Right ventricle myocardium superior (tissue), 1 donor: ENCODE results near the gene LRRC70. TPM values are rescaled to one million over a fixed set of nuclear protein-coding genes. Genes with fewer than 3 reads are reported as not detected.
"Not testable (repeated sequence)": the region's sequence is repeated elsewhere in the genome, so short reads cannot be mapped to it uniquely, and the experiment has no call there.

ENCODE experiments used
- ATAC-seq: fragments of 200-7000 bp; cut with Tn5 transposase; one replicate; pipeline ENCODE4 v1.9.1; 2020; ENCODE audit warnings: mild to moderate bottlenecking; ENCODE audit not compliant: poor library complexity
- DNase-seq: peaks from one replicate; pipeline ENCODE4 v3.0.0-alpha.2; 2020
- intact Hi-C: fragments of 100-400 bp; cut with DNase I; formaldehyde crosslinking; loops from one replicate; pipeline ENCODE4 v1.11.2; 2022
- long read RNA-seq: library from polyadenylated mRNA; unstranded; transcript quantifications from one replicate; pipeline ENCODE4 v2.0.0, GENCODE V29; 2021
- total RNA-seq: library from RNA; stranded (reverse); fragmentation: NEBNext Ultra II Directional; extraction: Animal tissue kit (Norgen Biotek cat#: 25700); gene quantifications from one replicate; pipeline ENCODE4 v1.2.1, GENCODE V29; 2021
- donor health status: DM: no; HTN: yes; CAD: no; lungs with severe emphysema.

LRRC70 gene, protein sequence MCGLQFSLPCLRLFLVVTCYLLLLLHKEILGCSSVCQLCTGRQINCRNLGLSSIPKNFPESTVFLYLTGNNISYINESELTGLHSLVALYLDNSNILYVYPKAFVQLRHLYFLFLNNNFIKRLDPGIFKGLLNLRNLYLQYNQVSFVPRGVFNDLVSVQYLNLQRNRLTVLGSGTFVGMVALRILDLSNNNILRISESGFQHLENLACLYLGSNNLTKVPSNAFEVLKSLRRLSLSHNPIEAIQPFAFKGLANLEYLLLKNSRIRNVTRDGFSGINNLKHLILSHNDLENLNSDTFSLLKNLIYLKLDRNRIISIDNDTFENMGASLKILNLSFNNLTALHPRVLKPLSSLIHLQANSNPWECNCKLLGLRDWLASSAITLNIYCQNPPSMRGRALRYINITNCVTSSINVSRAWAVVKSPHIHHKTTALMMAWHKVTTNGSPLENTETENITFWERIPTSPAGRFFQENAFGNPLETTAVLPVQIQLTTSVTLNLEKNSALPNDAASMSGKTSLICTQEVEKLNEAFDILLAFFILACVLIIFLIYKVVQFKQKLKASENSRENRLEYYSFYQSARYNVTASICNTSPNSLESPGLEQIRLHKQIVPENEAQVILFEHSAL
- 1.2 TPM for total RNA-seq
- long read RNA-seq, partial matches to known transcripts = 0 of 1 reads
- long read RNA-seq, other reads (novel, unspliced or antisense) = 0 of 1 reads

DNA sequence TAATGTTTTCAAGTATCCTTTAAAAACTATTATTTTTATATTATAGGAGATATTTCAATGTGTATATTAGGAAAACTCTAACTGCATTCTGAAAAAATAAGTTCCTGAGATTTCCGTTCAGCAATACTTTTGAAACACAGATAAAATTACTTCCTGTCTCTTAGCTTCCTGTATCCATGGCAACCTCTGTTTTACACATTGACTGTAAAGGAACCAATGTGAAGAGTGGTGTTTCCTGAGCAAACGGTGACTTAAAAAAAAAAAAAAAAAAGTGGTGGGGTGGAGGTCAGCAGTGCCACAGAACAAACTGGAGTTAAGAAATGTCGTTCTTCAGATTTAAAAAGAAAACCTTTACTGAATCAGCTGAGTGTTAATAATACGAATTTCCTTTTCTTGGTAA, at the start of gene LRRC70:
TSS of gene LRRC70 (plus strand) at position 280 of the 400 bp plus-strand sequence. CDS start 620 bp downstream, outside the sequence.
- ATAC-seq (no peak), DNase-seq (no peak)
- intact Hi-C loops = no loop called here

DNA sequence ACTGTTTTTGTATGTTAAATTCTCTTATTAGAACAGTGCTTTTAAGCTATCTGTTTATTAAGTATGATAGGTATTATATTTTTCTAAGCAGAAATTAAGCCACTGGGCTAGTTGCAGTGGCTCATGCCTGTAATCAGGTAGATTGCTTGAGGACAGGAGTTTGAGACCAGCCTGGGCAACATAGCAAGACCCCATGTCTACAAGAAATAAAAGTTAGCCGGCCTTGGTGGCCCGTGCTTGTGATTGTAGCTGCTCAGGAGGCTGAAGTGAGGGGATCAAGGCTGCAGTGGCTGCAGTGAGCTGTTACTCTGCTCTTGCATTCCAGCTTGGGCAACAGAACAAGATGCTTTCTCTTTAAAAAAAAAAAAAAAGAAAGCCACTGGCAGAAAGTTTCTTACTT, 45.0 kb upstream of the LRRC70 start:
- intact Hi-C loops = no loop called here
- no peak for DNase-seq
- no peak for ATAC-seq

DNA sequence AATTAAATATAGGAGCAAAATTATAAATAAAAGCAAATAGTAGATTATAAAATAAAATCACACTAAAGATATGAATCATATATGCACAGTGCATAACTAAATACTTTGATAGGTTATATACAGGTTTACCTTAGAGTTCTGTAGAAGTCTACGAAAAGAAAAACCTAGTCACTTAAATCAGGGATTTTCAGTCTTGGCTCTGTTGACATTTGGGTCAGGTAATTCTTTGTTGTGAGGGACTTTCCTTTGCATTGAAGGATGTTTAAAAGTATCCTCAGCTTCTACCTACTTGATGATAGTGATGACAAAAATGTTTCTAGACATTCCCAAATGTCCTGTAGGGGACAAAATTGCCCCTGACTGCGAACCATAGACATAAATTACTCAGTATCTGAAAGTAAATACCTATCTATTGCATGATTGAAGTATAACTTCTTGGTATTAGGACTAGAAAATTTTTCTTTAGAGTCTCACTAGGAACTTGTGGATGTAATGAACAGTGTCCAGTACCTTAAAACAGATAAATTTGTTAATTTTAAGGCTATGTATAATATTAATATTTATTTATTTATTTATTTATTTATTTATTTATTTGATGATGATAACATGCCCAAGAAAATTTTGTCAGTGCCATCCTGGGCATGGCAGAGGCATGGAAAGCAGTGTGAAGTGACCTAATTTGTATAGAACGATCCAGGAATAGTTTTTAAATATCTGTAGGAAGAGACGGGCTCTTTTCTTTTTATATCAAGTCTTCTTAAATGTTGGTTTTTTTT, 44.0 kb upstream of the LRRC70 start:
- ATAC-seq = no peak
- no peak for DNase-seq
- intact Hi-C loops = no loop called here

DNA sequence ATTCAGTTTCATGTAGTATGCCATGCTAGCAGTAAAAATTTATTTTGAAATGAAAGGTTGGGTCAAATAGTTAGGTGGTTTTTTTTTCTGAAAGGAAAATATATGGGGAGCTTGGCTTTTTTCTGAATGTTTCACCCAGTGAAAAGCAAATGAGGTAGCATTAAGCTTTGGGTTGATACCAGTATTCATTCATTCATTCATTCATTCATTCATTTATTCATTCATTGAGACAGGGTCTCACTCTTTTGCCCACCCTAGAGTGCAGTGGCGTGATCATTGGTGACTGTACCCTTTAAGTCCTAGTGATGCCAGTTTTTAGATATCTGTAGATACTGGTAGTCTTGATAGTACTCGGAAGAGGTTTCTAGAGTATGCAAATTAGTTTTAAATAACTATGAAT, 42.4 kb upstream of the LRRC70 start:
- no peak for ATAC-seq
- intact Hi-C loops = no loop called here
- DNase-seq = no peak

DNA sequence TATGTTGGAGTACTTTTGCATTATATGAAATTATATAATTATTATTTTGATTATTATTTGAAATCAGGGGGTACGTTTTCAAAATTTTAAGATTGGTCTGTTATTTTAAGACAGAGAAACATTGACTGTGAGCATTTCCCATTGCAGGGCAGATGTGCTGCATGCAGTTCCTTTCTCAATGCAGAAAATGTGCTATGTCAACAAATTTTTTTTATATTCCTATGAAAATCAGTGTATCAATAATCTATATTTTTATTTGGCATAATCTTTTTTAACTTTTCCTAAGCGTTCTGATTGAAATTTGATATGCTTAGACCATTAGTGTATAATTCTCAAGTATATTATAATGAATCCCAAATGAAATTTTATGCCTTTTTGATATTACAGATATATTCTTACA, 41.8 kb upstream of the LRRC70 start:
- DNase-seq (no peak), ATAC-seq (no peak)

DNA sequence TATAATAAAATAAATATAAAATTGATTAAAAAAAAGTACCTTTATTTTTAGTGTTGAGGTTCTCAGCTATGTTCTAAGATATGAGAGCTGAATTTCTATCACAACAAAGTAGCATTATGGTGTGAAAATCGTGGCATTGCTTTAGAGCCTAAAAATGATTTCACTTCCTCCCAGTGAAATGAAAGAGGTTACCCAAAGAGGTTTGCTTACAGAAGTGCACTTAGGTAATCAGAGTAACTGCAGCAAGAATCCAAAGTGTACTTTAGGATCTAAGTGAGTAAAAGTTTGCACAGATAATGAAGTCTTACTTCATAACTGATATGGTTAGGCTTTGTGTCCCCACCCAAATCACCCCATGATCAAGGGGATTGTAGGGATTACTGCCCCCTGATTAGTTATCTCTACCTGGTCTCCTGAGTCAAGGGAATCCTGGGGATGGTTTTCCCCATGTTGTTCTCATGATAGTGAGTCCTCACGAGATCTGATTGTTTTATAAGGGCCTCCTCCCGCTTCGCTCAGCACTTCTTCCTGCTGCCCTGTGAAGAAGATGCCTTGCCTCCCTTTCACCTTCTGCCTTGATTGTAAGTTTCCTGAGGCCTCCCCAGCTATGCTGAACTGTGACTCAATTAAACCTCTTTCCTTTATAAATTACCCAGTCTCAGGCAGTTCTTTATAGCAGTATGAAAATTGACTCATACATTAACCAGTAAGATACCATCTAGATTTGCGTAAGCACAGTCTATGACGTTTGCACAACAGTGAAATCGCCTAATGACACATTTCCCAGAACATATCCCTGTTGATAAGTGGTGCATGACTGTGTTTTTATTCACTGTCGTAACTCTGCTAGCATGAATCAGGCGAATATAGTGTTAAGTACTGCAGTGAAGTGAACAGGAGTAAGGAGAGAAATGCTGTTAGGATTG, 40.3 kb upstream of the LRRC70 start:
- DNase-seq (no peak), ATAC-seq (no peak)
- intact Hi-C loops = no loop called here

More for the DNA sequence above, 41.8 kb upstream of the LRRC70 start:
- intact Hi-C loops = no loop called here

DNA sequence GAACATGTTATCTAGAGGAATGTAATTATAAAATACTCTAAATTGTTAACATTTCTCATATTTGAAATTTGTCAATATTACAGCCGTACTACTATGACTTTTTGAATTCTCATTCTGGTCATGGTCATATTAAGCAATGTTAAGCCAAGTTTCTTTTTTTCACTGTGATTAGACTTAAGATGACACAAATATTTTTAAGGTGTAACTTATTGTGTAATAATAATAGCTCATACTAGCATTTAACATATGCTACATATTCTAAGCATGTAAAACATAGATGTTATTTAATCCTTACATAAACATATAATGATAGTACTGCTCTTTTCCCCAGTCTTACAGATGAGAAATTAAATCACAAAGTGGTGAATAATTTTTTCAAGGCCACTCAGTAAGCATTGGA, 35.9 kb upstream of the LRRC70 start:
- intact Hi-C loops = no loop called here
- ATAC-seq (no peak), DNase-seq (no peak)

DNA sequence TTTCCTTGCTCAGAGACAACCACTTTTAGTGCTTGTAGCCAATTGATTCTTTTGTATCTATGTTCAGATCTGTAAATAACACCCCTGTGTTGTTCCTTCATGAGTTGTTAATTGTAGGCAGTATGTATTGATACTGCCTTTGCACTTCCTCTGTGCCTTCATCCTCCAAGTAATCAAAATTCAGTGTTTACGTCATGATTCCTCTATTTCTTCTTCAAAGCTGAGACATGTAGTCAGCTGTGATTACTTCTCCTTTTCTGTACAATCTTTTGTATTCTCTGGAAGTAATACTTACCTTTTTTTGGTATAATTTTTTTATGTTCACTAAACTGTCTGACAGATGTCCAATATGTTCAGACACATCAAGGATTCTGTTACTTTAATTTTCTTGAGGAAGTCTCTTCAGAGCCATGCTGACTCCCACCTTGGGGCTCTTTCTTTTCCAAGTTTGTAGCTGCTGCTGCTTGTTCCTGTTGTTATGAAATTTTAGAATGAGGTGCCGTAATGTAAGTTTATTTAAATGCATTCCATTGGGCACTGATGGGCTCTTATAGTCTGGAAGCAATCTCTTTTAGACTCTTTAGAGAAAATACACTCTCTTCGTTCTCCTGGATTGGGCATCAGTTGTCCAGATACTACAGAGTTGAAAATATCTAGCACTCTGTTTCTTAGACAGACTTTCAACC, 30.5 kb upstream of the LRRC70 start:
- no peak for DNase-seq
- no peak for ATAC-seq
- intact Hi-C loops = no loop called here

DNA sequence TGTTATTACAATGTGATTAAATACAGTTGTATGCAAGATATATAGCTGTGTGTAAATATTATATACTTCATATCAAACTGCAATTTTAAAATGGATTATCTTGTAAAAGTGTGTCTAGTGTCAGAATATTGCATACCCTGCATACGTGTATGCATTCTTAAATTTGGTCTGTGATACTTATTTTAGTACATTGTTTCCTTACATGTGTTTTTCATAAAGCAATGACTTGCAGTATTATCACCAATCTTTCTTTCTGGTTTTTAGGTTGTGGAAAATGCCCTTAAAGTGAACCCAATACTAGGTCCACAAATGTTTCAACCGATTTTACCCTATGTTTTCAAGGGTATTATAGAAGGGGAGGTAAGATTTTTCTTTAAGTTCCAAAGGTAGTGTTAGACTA, 28.5 kb upstream of the LRRC70 start:
- no peak for ATAC-seq
- DNase-seq = no peak
- intact Hi-C loops = no loop called here

DNA sequence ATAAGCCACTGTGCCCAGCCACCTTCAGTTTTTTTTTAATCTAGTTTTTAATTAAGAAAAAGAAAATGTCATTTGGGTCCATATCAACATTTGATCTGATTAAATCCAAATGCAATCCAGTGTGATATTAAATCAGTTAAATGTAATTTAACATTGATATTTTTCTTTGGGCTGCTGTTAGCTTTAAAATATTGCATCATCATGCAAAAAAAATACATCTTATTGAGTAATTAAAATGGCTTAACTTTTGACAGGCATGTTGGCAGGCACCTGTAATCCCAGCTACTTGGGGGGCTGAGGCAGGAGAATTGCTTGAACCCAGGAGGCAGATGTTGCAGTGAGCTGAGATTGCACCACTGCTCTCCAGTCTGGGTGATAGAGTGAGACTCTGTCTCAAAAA, 22.7 kb upstream of the LRRC70 start:
- intact Hi-C loops = no loop called here
- ATAC-seq = no peak
- no peak for DNase-seq

DNA sequence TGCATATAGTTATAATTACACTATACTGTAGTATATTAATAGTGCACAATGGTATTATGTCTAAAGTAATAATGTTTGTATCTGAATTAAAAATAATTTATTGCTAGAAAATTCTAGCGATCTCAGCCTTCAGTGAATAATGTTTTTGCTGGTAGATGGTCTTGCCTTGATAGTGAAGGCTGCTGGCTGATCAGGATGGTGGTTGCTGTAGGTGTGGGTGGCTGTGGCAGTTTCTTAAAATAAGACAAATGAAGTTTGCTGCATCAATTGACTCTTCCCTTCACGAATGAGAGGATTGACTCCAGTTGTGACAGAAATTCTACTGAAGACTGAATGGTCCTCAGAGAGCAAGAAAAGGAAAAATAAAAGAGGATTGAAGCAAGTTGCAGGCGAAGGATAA, 19.7 kb upstream of the LRRC70 start:
- intact Hi-C loops = no loop called here
- DNase-seq (no peak), ATAC-seq (no peak)

DNA sequence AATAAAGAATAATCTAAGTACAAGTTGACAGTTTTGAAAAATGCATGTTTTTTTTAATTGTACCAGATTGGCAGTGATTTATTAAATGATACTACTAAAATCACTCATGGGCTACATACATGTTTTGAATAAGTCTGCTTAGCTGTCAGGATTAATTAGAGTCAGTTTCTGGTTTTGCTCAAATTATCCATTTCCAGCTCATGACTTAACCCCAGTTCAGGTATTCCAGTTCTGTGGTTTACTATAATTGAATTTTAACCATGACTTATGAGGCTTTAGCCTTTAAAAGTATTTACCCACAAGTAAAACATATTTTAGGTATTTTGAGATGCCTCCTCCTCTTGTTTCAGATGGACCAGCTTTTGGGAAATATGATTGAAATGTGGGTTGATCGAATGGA, 17.8 kb upstream of the LRRC70 start:
- intact Hi-C loops = no loop called here
- DNase-seq = no peak
- ATAC-seq = no peak

DNA sequence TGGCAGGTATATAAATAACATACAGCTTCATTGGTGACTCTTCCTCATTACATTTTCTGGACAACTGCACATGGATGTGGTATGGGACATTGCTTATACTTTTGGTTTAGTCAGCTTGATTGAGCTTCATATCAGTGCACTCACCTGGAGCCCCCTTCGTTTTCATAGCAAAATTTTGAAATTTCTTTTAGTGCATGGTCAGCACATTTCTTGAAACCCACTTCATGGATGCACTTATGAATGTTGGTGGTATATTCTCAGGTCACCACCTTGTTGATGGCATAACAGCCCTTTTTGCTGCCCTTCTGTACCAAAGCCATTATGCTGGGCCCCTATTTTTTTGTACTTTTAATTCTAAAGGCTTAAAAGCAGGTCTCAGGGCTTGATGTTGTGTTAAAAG, 16.7 kb upstream of the LRRC70 start:
- ATAC-seq (no peak), DNase-seq (no peak)
- intact Hi-C loops = no loop called here

DNA sequence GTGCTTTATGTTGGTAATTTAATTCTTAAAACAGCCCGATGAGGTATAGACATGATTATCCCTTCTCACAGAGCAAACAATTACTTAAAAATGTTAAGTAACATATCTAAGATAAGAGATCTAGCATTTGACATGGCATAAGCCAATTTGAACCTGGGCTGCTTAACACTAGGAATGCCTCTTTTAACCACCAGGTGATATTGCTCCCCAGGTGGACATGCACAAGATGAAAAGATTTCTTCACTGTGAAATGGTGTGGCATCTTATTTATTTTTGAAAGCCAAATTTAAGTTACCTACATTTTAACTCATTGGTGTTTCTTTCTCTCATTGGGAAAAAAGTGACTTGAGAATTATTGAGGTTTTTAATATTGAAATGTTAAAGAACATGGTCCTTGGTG, 15.8 kb upstream of the LRRC70 start:
- intact Hi-C loops = no loop called here
- DNase-seq (no peak), ATAC-seq (no peak)

DNA sequence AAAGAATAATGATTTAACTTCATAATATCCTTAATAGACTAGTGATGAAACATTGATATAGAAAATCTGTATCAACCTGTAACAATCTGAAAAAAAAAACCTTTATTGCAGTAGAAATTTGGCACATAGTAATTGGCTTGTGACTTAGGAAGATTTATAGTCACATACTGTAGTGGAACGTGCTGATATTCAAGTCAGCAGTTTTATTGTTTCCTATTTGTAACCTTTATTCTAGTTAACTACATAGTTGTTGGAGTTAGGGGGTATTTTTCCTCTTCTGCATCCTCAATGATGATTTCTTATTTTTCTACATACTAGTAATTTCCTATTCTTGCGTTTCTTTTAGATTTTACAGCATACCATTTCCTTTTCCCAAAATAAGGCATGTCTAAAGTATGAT, 14.5 kb upstream of the LRRC70 start:
- ATAC-seq (no peak), DNase-seq (no peak)
- intact Hi-C loops = no loop called here

DNA sequence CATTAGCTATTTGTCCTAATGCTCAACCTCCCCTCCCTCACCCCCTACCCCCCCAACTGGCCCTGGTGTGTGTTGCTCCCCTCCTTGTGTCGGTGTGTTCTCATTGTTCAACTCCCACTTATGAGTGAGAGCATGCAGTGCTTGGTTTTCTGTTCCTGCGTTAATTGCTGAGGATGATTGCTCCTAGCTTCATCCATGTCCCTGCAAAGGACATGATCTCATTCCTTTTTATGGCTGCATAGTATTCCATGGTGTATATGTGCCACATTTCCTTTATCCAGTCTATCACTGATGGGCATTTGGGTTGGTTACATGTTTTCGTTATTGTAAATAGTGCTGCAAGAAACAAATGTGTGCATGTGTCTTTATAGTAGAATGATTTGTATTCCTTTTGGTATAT, 12.9 kb upstream of the LRRC70 start:
- ATAC-seq, intact Hi-C loops, DNase-seq: not testable (repeated sequence)

DNA sequence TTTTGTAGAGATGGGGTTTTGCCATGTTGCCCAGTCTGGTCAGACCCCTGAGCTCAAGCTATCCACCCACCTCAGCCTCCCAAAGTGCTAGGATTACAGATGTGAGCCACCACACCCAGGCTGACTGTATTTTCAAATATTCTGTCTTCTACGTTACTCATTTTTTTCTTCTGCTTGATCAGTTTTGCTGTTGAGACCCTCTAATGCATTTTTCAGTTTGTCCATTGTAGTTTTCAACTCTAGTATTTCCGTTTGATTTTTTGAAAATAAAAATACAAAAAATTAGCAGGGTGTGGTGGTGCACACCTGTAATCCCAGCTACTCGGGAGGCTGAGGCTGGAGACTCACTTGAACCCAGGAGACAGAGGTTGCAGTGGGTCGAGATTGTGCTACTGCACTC, 10.5 kb upstream of the LRRC70 start:
- DNase-seq = no peak
- no peak for ATAC-seq
- intact Hi-C loops = no loop called here

DNA sequence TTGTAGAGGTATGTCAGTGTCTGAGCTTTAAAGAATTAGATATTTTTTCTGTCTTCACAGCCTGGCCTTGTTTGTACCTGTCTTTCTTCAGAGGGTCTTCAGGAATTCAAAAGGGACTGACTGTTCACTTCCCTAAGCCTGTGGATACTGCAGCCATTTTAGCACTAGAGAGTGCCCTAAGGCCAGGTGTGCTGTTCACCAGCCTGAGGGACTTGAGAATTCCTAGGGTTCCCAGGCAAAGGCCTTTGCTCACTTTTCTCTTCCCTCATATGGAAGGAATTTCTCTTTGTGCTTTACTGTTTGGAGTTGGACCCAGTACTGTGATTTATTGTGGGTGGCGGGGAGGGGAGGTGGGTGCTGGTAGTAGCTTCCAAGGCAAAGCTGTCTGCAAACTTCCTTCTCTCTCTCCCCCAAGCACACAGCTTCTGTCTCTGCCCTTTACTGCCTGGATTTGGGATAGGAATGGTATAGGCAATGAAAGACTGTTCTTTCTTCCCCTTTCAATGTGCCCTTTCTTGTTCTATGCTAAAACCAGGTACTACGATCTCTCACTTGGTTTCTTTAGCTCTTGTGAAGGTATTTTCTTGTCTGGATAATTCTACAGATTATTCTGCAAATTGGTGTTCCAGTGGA, 9.7 kb upstream of the LRRC70 start:
- no peak for DNase-seq

More for the DNA sequence above, 9.7 kb upstream of the LRRC70 start:
- ATAC-seq = no peak
- intact Hi-C loops = no loop called here
